Kidney (tissue), 14 donors: ENCODE results near the gene ZNF408. TPM values are rescaled to one million over a fixed set of nuclear protein-coding genes. Genes with fewer than 3 reads are reported as not detected.

Source experiments
- DNase-seq, 5 donors: peaks; one replicate each; pipeline ENCODE4 v3.0.0-alpha.2; 2013 to 2020
- FAIRE-seq: peaks from 2 replicates; lab custom pipeline; 2012; peaks lifted over from hg19 to GRCh38; lab: Jason Lieb, UNC
- H3K27ac ChIP-seq, 2 donors: one replicate each; pipeline ENCODE4 v1.7.0; 2013; ENCODE audit warnings: low read depth in 2 of 2, low read length in 2 of 2, inconsistent platforms in 1 of 2
- H3K27me3 ChIP-seq: one replicate; pipeline ENCODE4 v1.7.1; 2013; ENCODE audit warnings: low read length, inconsistent platforms; ENCODE audit not compliant: control insufficient read depth, insufficient read depth
- H3K36me3 ChIP-seq, 3 donors: one replicate each; pipeline versions ENCODE4 v1.7.0 to v1.7.1; 2013; ENCODE audit warnings: low read length in 3 of 3, control low read depth in 1 of 3, inconsistent platforms in 1 of 3; ENCODE audit not compliant: insufficient read depth in 3 of 3, control insufficient read depth in 2 of 3
- H3K4me1 ChIP-seq, 3 donors: one replicate each; pipeline versions ENCODE4 v1.7.0 to v1.7.1; 2013; ENCODE audit warnings: low read length in 3 of 3, inconsistent platforms in 1 of 3, low read depth in 1 of 3; ENCODE audit not compliant: control insufficient read depth in 2 of 3, insufficient read depth in 2 of 3
- H3K4me3 ChIP-seq, 3 donors: one replicate each; pipeline versions ENCODE4 v1.7.0 to v1.8.1; 2013; ENCODE audit warnings: low read length in 3 of 3, control low read depth in 1 of 3, inconsistent platforms in 1 of 3
- H3K9ac ChIP-seq, 3 donors: one replicate each; pipeline versions ENCODE4 v1.7.0 to v1.7.1; 2013; ENCODE audit warnings: low read length in 3 of 3, control low read depth in 1 of 3, inconsistent platforms in 1 of 3
- H3K9me3 ChIP-seq, 3 donors: one replicate each; pipeline versions ENCODE4 v1.7.0 to v1.7.1; 2013; ENCODE audit warnings: low read length in 3 of 3, control low read depth in 1 of 3, inconsistent platforms in 1 of 3; ENCODE audit not compliant: control insufficient read depth in 2 of 3, insufficient read depth in 1 of 3
- CTCF ChIP-seq: IDR thresholded peaks from 3 replicates; pipeline ENCODE4 v1.5.1; 2012; ENCODE audit warnings: mild to moderate bottlenecking, moderate library complexity, borderline replicate concordance; ENCODE audit not compliant: insufficient read depth; ENCODE audit errors: extremely low read depth
- intact Hi-C: fragments of 100-400 bp; cut with DNase I; formaldehyde crosslinking; loops from one replicate; pipeline ENCODE4 v1.11.1; 2022
- polyA plus RNA-seq: library from polyadenylated mRNA; stranded (reverse); fragments of 350-450 nt; fragmentation: Illumina TruSeq; extraction: RNeasy Lipid Tissue Mini Kit (QIAGEN cat#74804); gene quantifications from one replicate; pipeline ENCODE4 v1.2.3, GENCODE V29; 2014; ENCODE audit warnings: low read depth, low replicate concordance; ENCODE audit not compliant: insufficient read depth
- total RNA-seq: library from RNA; stranded (reverse); fragmentation: NEBNext Ultra II Directional; extraction: Animal tissue kit (Norgen Biotek cat#: 25700); gene quantifications from one replicate; pipeline ENCODE4 v1.2.1, GENCODE V29; 2021
- donor health status: control.
- donor health status: control.
- donor health status: control.
- donor health status: control.
- donor health status: control.
- donor health status: DM: yes; HTN: yes; CAD: no.
- donor health status: Normal renal cell carcinoma (clear cell type).

The ZNF408 gene
- total and polyA plus RNA-seq, 2 donors from 2014 or later: 7.8 to 9.7 TPM

- H3K4me3 ChIP-seq: no peak overlapping the region
- intact Hi-C loops: no loop called here
- DNase-seq: no peak
- peak overlapping the region in 1 of 2 donors; percentile 6 for H3K27ac ChIP-seq
- peaks cover 0 to 5% (median 0%) of the 10 kb centered on the region in 3 donors for H3K4me1 ChIP-seq
- H3K9me3 ChIP-seq: no peaks in the 10 kb centered on the region
- H3K9ac ChIP-seq: no peak overlapping the region
- no peak for FAIRE-seq
- no peaks in the 10 kb centered on the region for H3K27me3 ChIP-seq
- peaks cover 6 to 23% (median 17%) of the 10 kb centered on the region in 3 donors for H3K36me3 ChIP-seq
- TF ChIP-seq CTCF: no peak
These were observed 16.5 kb upstream of the ZNF408 start for GRCh38 chr11:46684367-46684766.

DNA sequence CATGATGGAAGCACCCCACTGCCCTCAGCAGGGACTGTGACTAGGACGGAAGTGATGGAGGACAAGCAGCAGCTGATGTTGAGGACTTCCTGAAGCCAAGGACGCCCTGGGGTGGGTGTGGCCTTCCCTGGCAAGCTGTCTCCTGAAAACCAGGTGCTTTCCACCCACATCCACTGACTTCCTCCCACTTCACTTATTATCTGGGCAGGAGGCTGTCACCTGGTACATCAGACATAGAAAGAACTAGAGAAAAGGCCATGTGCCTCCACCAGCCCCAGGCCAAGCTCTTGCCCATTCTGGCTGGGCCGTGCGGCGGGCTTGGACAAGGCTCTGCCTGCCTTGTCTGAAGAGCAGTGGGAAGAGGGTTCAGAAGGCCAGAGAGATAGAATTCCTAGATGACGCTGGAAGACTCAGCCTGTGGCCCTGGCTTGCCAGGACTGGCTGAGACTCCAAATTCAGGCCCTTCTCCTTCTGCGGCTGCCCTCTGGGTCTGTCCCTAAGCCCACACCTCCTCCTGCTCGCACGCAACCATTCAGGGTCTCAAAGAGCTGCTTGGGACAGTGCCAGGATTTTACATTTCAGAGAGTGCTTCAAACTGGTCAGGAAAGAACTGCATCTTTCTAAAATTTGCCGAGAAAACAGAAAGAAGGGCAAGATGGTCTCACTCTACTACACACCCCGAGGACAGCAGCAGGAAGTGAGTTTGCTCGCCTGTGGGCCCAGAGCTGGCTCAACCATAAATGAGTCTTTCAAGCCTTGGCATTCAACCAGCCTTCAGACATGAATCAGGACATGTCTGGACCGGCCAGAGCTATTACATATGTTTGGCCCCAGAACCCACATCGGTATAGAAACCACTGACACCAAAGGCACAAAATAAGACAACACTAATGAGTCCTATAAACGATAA lies 13.7 kb upstream of the ZNF408 start:
- intact Hi-C loops: no loop called here
- Histone ChIP-seq H3K9me3 (no peaks in the 10 kb centered on the region), H3K4me1 (peaks cover 0 to 5% (median 0%) of the 10 kb centered on the region in 3 donors), H3K27me3 (no peaks in the 10 kb centered on the region), H3K36me3 (peaks cover 6 to 15% (median 9%) of the 10 kb centered on the region in 3 donors), H3K27ac (no peak overlapping the region), H3K4me3 (no peak overlapping the region), H3K9ac (no peak overlapping the region)
- DNase-seq (peak in 2 of 5 donors; percentile 30 to 73), FAIRE-seq (no peak)
- TF ChIP-seq CTCF: no peak

GRCh38 chr11:46690702-46691101 lies 10.1 kb upstream of the ZNF408 start:
- intact Hi-C loops: no loop called here
- peaks cover 6 to 30% (median 29%) of the 10 kb centered on the region in 3 donors for H3K36me3 ChIP-seq
- no peak overlapping the region for H3K4me3 ChIP-seq
- no peak overlapping the region for H3K9ac ChIP-seq
- H3K27me3 ChIP-seq: no peaks in the 10 kb centered on the region
- no peak for DNase-seq
- H3K27ac ChIP-seq: no peak overlapping the region
- peaks cover 0 to 13% (median 0%) of the 10 kb centered on the region in 3 donors for H3K4me1 ChIP-seq
- TF ChIP-seq CTCF: no peak
- H3K9me3 ChIP-seq: no peaks in the 10 kb centered on the region
- no peak for FAIRE-seq
